ENCODE data around the gene FBH1.
"Not testable (repeated sequence)": the region's sequence is repeated elsewhere in the genome, so short reads cannot be mapped to it uniquely, and the experiment has no call there.

FBH1 gene

GRCh38 chr10:5904227-5904626 is 14.2 kb downstream of the FBH1 start:
- DNase-seq: no peak

GRCh38 chr10:5905854-5906507 is 15.9 kb downstream of the FBH1 start:
- DNase-seq: no peak

GRCh38 chr10:5906651-5907050 is 16.6 kb downstream of the FBH1 start:
- no peak for DNase-seq

GRCh38 chr10:5908676-5909075 is 18.6 kb downstream of the FBH1 start:
- DNase-seq: not testable (repeated sequence)

- DNase-seq: peak; percentile 69
Observed at GRCh38 chr10:5910323-5911100, 20.5 kb downstream of the FBH1 start.

- DNase-seq: no peak
Observed at GRCh38 chr10:5911670-5912069, 21.6 kb downstream of the FBH1 start.

- DNase-seq: no peak
Observed at GRCh38 chr10:5913736-5914135, 23.7 kb downstream of the FBH1 start.

GRCh38 chr10:5915451-5915850 is 25.4 kb downstream of the FBH1 start:
- DNase-seq: no peak

GRCh38 chr10:5917305-5917704 is 27.3 kb downstream of the FBH1 start:
- no peak for DNase-seq

- DNase-seq: no peak
Observed at GRCh38 chr10:5918763-5919162, 28.7 kb downstream of the FBH1 start.

- no peak for DNase-seq
Observed at GRCh38 chr10:5919568-5919967, 29.5 kb downstream of the FBH1 start.

GRCh38 chr10:5921746-5922145 is 31.7 kb downstream of the FBH1 start:
- no peak for DNase-seq

GRCh38 chr10:5924889-5925288 is 34.8 kb downstream of the FBH1 start:
- DNase-seq: no peak

GRCh38 chr10:5927306-5927705 is 37.3 kb downstream of the FBH1 start:
- no peak for DNase-seq

- no peak for DNase-seq
Observed at GRCh38 chr10:5929442-5929841, 39.4 kb downstream of the FBH1 start.

GRCh38 chr10:5930272-5930671 is 40.2 kb downstream of the FBH1 start:
- DNase-seq: no peak

- DNase-seq: no peak
Observed at GRCh38 chr10:5932345-5932744, 42.3 kb downstream of the FBH1 start.

- DNase-seq: no peak
Observed at GRCh38 chr10:5933909-5934546, 44.0 kb downstream of the FBH1 start.

- no peak for DNase-seq
Observed at GRCh38 chr10:5935628-5936027, 45.6 kb downstream of the FBH1 start.

- no peak for DNase-seq
Observed at GRCh38 chr10:5937016-5937415, 47.0 kb downstream of the FBH1 start.

GRCh38 chr10:5938291-5938690 is 48.2 kb downstream of the FBH1 start:
- DNase-seq: no peak

- DNase-seq: no peak
Observed at GRCh38 chr10:5940807-5941218, 50.8 kb downstream of the FBH1 start.

GRCh38 chr10:5941579-5941978 is 51.5 kb downstream of the FBH1 start:
- DNase-seq: no peak

- DNase-seq: no peak
Observed at GRCh38 chr10:5942001-5942400, 52.0 kb downstream of the FBH1 start.

Data from COR-L47 (cell line).